ENCODE data around the gene UCP2.

Gene UCP2

DNA sequence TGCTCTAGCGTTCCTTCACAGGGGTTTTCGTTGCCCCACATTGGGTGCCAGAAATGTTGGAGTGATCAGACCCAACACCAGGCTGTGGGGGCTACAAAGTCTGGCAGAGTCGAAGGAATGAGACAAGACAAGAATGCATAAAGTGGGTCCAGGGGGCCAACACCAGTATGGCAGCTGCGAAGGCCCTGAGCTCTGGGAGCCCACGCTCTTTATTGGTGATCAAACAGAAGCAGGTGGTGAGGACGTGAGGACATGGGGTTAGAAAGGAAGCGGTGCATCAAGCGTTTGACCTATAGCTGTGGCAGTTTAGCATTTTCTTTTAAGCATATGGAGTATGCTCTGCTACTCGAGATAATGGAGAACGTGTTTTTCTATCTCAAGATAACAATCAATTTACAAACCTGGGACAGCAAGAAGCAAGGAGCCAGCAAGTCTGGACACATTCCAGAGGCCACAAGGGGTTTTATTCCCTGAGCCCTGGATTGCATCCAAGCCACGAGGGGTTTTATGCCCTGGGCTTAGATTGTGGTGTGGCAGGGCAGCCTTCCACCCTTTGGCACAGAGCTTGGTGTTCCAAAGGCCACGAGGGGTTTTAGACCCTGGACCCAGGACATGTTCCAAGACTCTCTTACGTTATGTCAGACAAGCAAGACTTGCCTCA, 35.7 kb downstream of the UCP2 start:
- DNase-seq (ENCODE audit: low read depth) = no peak
- TF ChIP-seq, protein P1, sequence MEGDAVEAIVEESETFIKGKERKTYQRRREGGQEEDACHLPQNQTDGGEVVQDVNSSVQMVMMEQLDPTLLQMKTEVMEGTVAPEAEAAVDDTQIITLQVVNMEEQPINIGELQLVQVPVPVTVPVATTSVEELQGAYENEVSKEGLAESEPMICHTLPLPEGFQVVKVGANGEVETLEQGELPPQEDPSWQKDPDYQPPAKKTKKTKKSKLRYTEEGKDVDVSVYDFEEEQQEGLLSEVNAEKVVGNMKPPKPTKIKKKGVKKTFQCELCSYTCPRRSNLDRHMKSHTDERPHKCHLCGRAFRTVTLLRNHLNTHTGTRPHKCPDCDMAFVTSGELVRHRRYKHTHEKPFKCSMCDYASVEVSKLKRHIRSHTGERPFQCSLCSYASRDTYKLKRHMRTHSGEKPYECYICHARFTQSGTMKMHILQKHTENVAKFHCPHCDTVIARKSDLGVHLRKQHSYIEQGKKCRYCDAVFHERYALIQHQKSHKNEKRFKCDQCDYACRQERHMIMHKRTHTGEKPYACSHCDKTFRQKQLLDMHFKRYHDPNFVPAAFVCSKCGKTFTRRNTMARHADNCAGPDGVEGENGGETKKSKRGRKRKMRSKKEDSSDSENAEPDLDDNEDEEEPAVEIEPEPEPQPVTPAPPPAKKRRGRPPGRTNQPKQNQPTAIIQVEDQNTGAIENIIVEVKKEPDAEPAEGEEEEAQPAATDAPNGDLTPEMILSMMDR (IDR thresholded peaks at IDR 0.05; ENCODE audit: low read depth, low read length, missing control alignments) = no peak
- H3K4me3 ChIP-seq (ENCODE audit: low read depth, low read length) = no peak overlapping the region

DNA sequence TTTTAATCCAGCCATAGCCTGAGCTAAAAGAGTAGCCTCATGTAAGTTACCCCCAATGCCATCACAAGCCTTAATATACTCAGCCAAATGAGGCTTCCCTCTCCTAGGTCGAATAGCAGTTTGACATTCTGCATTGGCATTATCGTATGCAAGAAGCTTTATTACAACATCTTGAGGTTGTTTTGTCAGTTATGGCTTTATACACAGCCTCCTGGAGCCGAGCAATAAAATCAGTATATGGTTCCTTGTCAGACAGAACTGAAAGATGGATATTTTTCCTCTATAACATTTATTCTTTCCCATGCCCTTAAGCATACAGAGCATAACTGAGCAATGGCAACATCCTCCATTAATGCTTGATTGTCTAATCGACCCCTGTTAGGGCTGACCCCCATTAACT, 37.2 kb downstream of the UCP2 start:
- no peak overlapping the region for H3K4me3 ChIP-seq (ENCODE audit: low read depth, low read length)
- no peak for DNase-seq (ENCODE audit: low read depth)
- TF ChIP-seq, protein P1 (IDR thresholded peaks at IDR 0.05; ENCODE audit: low read depth, low read length, missing control alignments) = no peak

DNA sequence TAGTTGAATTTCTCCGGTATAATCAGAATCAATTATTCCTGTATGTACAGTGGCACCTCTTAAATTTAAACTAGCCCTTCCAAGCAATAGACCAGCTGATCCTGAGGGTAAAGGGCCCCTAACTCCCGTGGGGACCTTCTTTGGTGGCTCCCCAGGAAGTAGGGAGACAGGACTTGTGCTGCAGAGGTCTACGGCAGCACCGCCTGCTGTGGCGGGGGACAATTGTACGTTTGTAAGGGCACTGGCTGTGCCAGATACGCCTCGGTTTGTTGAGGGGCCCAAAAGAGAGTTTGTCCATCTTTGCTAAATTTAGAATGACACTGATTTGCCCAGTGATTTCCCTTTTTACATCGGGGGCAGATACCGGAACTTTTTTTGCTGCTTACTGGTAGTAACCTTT, 37.7 kb downstream of the UCP2 start:
- TF ChIP-seq, protein P1 (IDR thresholded peaks at IDR 0.05; ENCODE audit: low read depth, low read length, missing control alignments) = no peak
- no peak for DNase-seq (ENCODE audit: low read depth)
- no peak overlapping the region for H3K4me3 ChIP-seq (ENCODE audit: low read depth, low read length)

DNA sequence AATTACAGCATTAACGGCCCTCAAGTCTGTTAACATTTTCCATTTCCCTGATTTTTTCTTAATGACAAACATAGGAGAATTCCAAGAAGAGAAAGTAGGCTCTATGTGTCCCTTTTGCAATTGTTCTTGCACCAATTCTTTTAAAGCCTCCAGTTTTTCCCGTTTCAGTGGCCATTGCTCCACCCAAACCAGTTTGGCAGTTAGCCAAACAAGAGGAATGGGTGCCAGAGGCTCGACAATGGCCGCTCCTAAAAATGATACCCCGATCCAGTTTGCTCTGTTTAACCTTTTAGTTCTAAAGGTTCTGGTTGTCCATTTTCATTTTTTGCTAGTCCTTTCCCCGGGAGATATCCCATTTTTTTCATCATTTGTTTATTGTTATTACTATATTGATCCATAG, 38.6 kb downstream of the UCP2 start:
- H3K4me3 ChIP-seq (ENCODE audit: low read depth, low read length) = no peak overlapping the region
- TF ChIP-seq, protein P1 (IDR thresholded peaks at IDR 0.05; ENCODE audit: low read depth, low read length, missing control alignments) = no peak
- DNase-seq (ENCODE audit: low read depth) = no peak

DNA sequence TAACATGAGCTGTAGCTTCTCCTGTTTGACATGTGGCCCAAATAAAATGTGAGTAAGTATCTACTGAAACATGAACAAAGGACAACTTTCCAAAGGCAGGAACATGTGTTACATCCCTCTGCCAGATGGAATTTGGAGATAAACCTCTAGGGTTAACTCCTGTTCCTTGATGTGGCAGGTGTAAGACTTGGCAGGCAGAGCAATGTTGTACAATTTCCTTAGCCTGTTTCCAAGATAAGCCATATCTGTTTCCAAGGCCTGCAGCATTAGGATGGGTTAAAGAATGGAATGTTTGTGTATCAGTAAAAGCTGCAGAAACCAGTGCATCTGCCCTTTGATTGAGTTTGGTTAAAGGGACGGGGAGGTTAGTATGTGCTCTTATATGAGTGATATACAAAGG, 40.6 kb downstream of the UCP2 start:
- no peak for DNase-seq (ENCODE audit: low read depth)
- no peak overlapping the region for H3K4me3 ChIP-seq (ENCODE audit: low read depth, low read length)
- TF ChIP-seq, protein P1 (IDR thresholded peaks at IDR 0.05; ENCODE audit: low read depth, low read length, missing control alignments) = no peak

DNA sequence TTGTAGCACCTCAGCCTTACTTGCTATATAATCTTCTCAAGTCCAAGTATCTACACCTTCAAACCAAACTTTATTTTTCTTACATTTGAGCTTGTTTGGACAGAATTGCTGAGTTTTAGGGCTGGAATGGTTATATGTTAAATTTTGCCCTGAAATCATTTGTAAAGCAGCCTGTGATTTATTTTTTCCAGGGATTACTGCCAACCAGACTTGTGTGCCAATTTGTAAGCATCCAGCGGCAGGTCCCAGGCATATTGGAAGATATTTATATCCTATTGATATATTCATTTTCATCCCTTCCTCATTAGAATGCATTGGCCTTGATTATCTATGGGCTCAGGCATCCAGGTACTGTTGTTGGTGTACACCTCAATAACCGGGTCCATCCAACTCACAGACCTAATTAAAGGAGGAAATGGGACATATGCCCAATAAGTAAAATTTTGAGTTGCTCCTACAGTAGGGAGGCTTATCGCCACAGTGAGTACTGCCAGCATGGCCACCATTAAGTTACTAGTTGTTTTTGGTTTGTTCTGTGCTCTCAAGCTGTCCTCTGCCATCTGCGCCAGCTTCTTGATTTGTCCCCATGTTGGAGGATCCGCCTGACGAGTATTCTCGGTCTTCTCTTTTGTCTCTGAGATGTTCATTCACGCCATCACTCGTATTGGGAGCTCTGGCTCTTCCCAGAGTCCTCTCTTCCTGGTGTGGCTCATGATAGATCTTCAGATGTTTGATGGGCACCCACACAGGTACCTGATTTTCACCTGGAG, 41.7 kb downstream of the UCP2 start:
- no peak overlapping the region for H3K4me3 ChIP-seq (ENCODE audit: low read depth, low read length)
- TF ChIP-seq, protein P1 (IDR thresholded peaks at IDR 0.05; ENCODE audit: low read depth, low read length, missing control alignments) = no peak
- no peak for DNase-seq (ENCODE audit: low read depth)
